ENCODE results near the gene ANKRD12. TPM values are rescaled to one million over a fixed set of nuclear protein-coding genes. Genes with fewer than 3 reads are reported as not detected.
A peak's percentile ranks its signal among the peaks of the same experiment; 100 is the strongest.

ANKRD12 gene
- total and polyA plus RNA-seq, 2 of the 4 experiments (the other 2 are of a cell fraction), result 2.6 to 12.9 TPM

DNA sequence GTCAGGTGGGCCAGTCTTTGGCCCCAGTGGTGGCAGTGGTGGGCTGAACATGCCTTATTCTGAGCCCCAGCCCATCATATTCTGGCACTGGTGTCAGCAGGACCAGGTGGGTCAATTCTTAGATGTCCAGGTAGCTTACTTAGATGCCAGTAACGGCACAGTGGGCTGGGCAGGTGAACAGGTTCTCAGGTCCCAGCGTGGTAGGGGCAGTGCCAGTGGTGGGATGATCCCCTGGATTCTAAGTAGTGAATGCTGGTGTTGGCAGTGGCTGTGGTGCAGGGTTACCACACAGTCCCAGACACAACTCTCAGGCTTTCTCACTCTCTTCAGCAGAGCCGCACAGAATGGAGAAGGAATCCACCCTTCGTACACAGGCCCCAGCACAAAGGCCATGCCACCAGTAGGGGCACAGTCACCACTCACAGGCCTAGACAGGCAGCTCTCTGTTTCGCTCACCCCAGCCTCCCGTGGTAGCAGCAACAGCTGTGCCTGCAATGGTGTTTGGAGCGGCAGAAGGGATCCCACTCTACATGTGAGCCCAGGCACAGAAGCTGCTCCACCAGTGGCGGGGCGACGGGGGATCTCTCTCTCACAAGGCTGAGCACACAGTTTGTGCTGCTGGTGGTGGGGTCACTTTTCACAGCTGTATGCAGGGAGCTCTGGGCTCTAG is 97.3 kb downstream of the ANKRD12 start:
- dilution Hi-C loops (cut with HindIII; ENCODE audit: low sequenced_read_pairs, unreplicated experiment) (no loop called here), intact Hi-C loops (cut with micrococcal nuclease) (no loop called here), in situ Hi-C loops (cut with MboI; ENCODE audit: low sequenced_read_pairs) (no loop called here)
- Histone ChIP-seq H3K23ac (ENCODE audit: low read depth, low read length) (no peak overlapping the region), H3K9ac (ENCODE audit: low read depth, low read length) (no peak overlapping the region), H4K20me1 (ENCODE audit: insufficient read depth, low read length) (no peaks in the 10 kb centered on the region; the same call in 1 of the 2 replicates), H2BK5ac (ENCODE audit: low read depth, low read length, poor library complexity, severe bottlenecking) (no peak overlapping the region), H3K27ac (ENCODE audit: insufficient read depth, low read length) (no peak overlapping the region), H3K4me1 (ENCODE audit: control insufficient read depth, insufficient read depth, low read length) (peaks cover 2% of the 10 kb centered on the region; the same call in 1 of the 2 replicates), H3K56ac (ENCODE audit: extremely low read depth, insufficient read depth, low read length) (no peak overlapping the region), H3K9me3 (ENCODE audit: control insufficient read depth, insufficient read depth, low read length) (peaks cover 11% of the 10 kb centered on the region), H2AFZ (replicated peaks; ENCODE audit: low read length, poor library complexity) (no peak overlapping the region), H3K4me2 (ENCODE audit: low read depth, low read length) (no peak overlapping the region), H4K5ac (ENCODE audit: low read depth, low read length) (no peak overlapping the region), H2BK20ac (ENCODE audit: low read depth, low read length) (no peak overlapping the region), H4K91ac (ENCODE audit: insufficient read depth, low read depth, low read length) (no peak overlapping the region), H3K14ac (replicated peaks; ENCODE audit: low read depth, low read length) (no peak overlapping the region), H3K4me3 (ENCODE audit: insufficient read depth, low read depth, low read length) (no peak overlapping the region), H3K9me1 (ENCODE audit: insufficient read depth, low read length) (peaks cover 6% of the 10 kb centered on the region; the same call in 1 of the 2 replicates), H3K36me3 (ENCODE audit: control insufficient read depth, insufficient read depth, low read length) (peaks cover 28% of the 10 kb centered on the region), H2BK120ac (ENCODE audit: low read depth, low read length) (no peak overlapping the region), H3K18ac (ENCODE audit: low read depth, low read length) (no peak overlapping the region), H3K4ac (ENCODE audit: low read depth, low read length) (no peak overlapping the region), H3K79me1 (ENCODE audit: low read depth in 1 of 2, low read length in 2 of 2) (peaks cover 16 to 35% of the 10 kb centered on the region in 2 experiments), H2AK9ac (replicated peaks; ENCODE audit: low read depth, low read length, poor library complexity) (peak overlapping the region; percentile 61), H2AK5ac (ENCODE audit: low read depth, low read length) (no peak overlapping the region), H4K8ac (ENCODE audit: low read depth in 2 of 2, low read length in 2 of 2) (no peak overlapping the region), H3K27me3 (ENCODE audit: control insufficient read depth, insufficient read depth, low read length) (no peaks in the 10 kb centered on the region), H2BK15ac (ENCODE audit: low read depth, low read length) (no peak overlapping the region)
- ATAC-seq (ENCODE audit: low read depth) (no peak), DNase-seq (no peak)
- no TSS peak for BruUV-seq (replicated peaks)
- WGBS, 2 experiments (ENCODE audit: extremely low coverage in 2 of 2, insufficient read length in 1 of 2), result 100% methylated on average over 3 of the region's 10 CpGs; no CpG with 5 or more reads in 1 of the 2 experiments
- TF ChIP-seq MAZ (IDR thresholded peaks at IDR 0.05; ENCODE audit: borderline replicate concordance, low read depth, low read length), result no peak
- CTCF ChIA-PET, result no interaction called here
- POLR2A ChIA-PET (ENCODE audit: unreplicated experiment), result no interaction called here
